Ovary (tissue), 9 donors: ENCODE results near the gene TNPO2. TPM values are rescaled to one million over a fixed set of nuclear protein-coding genes. Genes with fewer than 3 reads are reported as not detected.
A peak's percentile ranks its signal among the peaks of the same experiment; 100 is the strongest.

Experiments used
- DNase-seq, 5 donors: peaks; one replicate each; pipeline ENCODE4 v3.0.0-alpha.2; 2019 to 2020
- H3K27ac ChIP-seq, 2 donors: fragments of 200-600 bp; one replicate each; pipeline versions ENCODE4 v1.5.1 to v1.8.0; 2019 to 2022
- H3K27me3 ChIP-seq: fragments of 200-600 bp; one replicate; pipeline ENCODE4 v1.8.0; 2022
- H3K36me3 ChIP-seq: fragments of 200-600 bp; sonication (generic); one replicate; pipeline ENCODE4 v1.5.1; 2019
- H3K4me1 ChIP-seq: one replicate; pipeline ENCODE4 v1.8.1; 2013; ENCODE audit warnings: mild to moderate bottlenecking, moderate library complexity; ENCODE audit not compliant: insufficient read depth
- H3K4me3 ChIP-seq: fragments of 200-600 bp; sonication (generic); one replicate; pipeline ENCODE4 v1.5.1; 2017
- H3K9me3 ChIP-seq, 2 donors: fragments of 200-600 bp in 1 of 2; sonication (generic) in 1 of 2; one replicate each; pipeline versions ENCODE4 v1.5.1 to v1.8.1; 2013 to 2019; ENCODE audit warnings: mild to moderate bottlenecking in 1 of 2, moderate library complexity in 1 of 2
- CTCF ChIP-seq, 3 donors: fragments of 450-650 bp in 2 of 3; fragments of 200-600 bp in 1 of 3; IDR thresholded peaks; one replicate each; pipeline versions ENCODE4 v1.5.1 to v1.8.0; 2016 to 2022; ENCODE audit warnings: antibody characterized with exemption in 3 of 3, mild to moderate bottlenecking in 1 of 3
- EP300 ChIP-seq: sonication (generic); formaldehyde crosslinking; IDR thresholded peaks from one replicate; pipeline ENCODE4 v1.6.1; 2017; ENCODE audit warnings: antibody characterized with exemption
- POLR2A ChIP-seq: fragments of 450-650 bp; IDR thresholded peaks from one replicate; pipeline ENCODE4 v1.6.1; 2017; ENCODE audit warnings: antibody characterized with exemption, mild to moderate bottlenecking, moderate library complexity
- WGBS, 3 donors: extraction: QIAGEN DNeasy Blood & Tissue Kit in 1 of 3; methylation state at CpG; one replicate each; pipeline versions ENCODE4 v1.1.5 to v1.1.7; 2013 to 2017; 5-methylcytosine and 5-hydroxymethylcytosine counted together
- intact Hi-C, 4 donors: fragments of 100-400 bp; cut with DNase I; formaldehyde crosslinking; loops; one replicate each; pipeline versions ENCODE4 v1.11.0 to v1.15.1; 2022 to 2023
- polyA plus RNA-seq, 2 donors: library from polyadenylated mRNA; stranded (reverse); fragments of 200-250 nt in 1 of 2; fragments of 350-450 nt in 1 of 2; fragmentation: Illumina TruSeq in 1 of 2; extraction: RNeasy Lipid Tissue Mini Kit (QIAGEN cat#74804) in 1 of 2; gene quantifications; one replicate each; pipeline ENCODE4 v1.2.3, GENCODE V29; 2013 to 2014
- total RNA-seq, 7 donors: library from RNA; depleted of rRNA in 2 of 7; stranded (reverse); fragments of >200 nt in 2 of 7; fragmentation: NEBNext Ultra II Directional in 3 of 7; extraction: Animal tissue kit (Norgen Biotek cat#: 25700) in 3 of 7; gene quantifications; one replicate each; pipeline versions ENCODE4 v1.1.0 to v1.2.4, GENCODE V29; 2016 to 2023
- donor health status: DM: no; HTN: no; CAD: no; lungs with moderate emphysema.
- donor health status: DM: no; HTN: no; CAD: no.
- donor health status: Bipolar disorder and iron deficiency.
- donor health status: DM: yes; HTN: yes; CAD: no.
- donor health status: DM: no; HTN: no; CAD: no.
- donor health status: DM: yes; HTN: yes; CAD: no.

Gene TNPO2
- total and polyA plus RNA-seq, 9 donors: 41.5 to 109 (median 75.7) TPM

GRCh38 chr19:12676384-12676792, 47.3 kb downstream of the TNPO2 start:
- intact Hi-C loops: loop anchor here in 1 of 4 donors (10.0 kb wide), 1 partner anchor 102 kb away; no protein-coding TSS in a partner anchor
- H3K36me3 ChIP-seq: no peaks in the 10 kb centered on the region
- WGBS, 3 donors: 19 to 28% (median 26%) methylated on average over 4 of the region's 4 CpGs
- H3K4me3 ChIP-seq: no peak overlapping the region
- peak; percentile 70 to 86 (median 80) for DNase-seq
- no peaks in the 10 kb centered on the region for H3K9me3 ChIP-seq
- no peaks in the 10 kb centered on the region for H3K4me1 ChIP-seq
- TF ChIP-seq CTCF (IDR thresholded peaks at IDR 0.05): peak; percentile 60 to 81 (median 70)
- no peak for TF ChIP-seq EP300
- no peaks in the 10 kb centered on the region for H3K27me3 ChIP-seq
- H3K27ac ChIP-seq: no peak overlapping the region

- H3K27me3 ChIP-seq: no peaks in the 10 kb centered on the region
- peak in 1 of 5 donors; percentile 26 for DNase-seq
- no peak for TF ChIP-seq POLR2A
- TF ChIP-seq CTCF (IDR thresholded peaks at IDR 0.05): no peak
- TF ChIP-seq EP300: no peak
- H3K4me1 ChIP-seq: no peaks in the 10 kb centered on the region
- H3K27ac ChIP-seq: no peak overlapping the region
- no peaks in the 10 kb centered on the region for H3K36me3 ChIP-seq
- intact Hi-C loops: loop anchor here in 1 of 4 donors (10.0 kb wide), 1 partner anchor 101 kb away; no protein-coding TSS in a partner anchor
- no peak overlapping the region for H3K4me3 ChIP-seq
- WGBS, 3 donors: 80 to 83% (median 81%) methylated on average over 15 of the region's 15 CpGs
- H3K9me3 ChIP-seq: no peaks in the 10 kb centered on the region
Observed at GRCh38 chr19:12675940-12676339, 47.8 kb downstream of the TNPO2 start.

- no peaks in the 10 kb centered on the region for H3K36me3 ChIP-seq
- H3K9me3 ChIP-seq: no peaks in the 10 kb centered on the region
- WGBS, 3 donors: 90 to 93% (median 93%) methylated on average over 10 of the region's 10 CpGs
- no peak overlapping the region for H3K27ac ChIP-seq
- intact Hi-C loops: loop anchor here in 1 of 4 donors (10.0 kb wide), 1 partner anchor 101 kb away; no protein-coding TSS in a partner anchor
- no peaks in the 10 kb centered on the region for H3K27me3 ChIP-seq
- TF ChIP-seq EP300 (no peak), POLR2A (no peak), CTCF (IDR thresholded peaks at IDR 0.05) (no peak)
- peaks cover 2% of the 10 kb centered on the region for H3K4me1 ChIP-seq
- peak in 1 of 5 donors; percentile 19 for DNase-seq
- H3K4me3 ChIP-seq: no peak overlapping the region
Observed at GRCh38 chr19:12675399-12675798, 48.3 kb downstream of the TNPO2 start.

- no peak overlapping the region for H3K4me3 ChIP-seq
- H3K36me3 ChIP-seq: no peaks in the 10 kb centered on the region
- no peak overlapping the region for H3K27ac ChIP-seq
- H3K27me3 ChIP-seq: no peaks in the 10 kb centered on the region
- peaks cover 9% of the 10 kb centered on the region for H3K4me1 ChIP-seq
- H3K9me3 ChIP-seq: no peaks in the 10 kb centered on the region
- TF ChIP-seq CTCF (IDR thresholded peaks at IDR 0.05): no peak
- no peak for TF ChIP-seq POLR2A
- TF ChIP-seq EP300: no peak
- peak in 1 of 5 donors; percentile 19 for DNase-seq
- intact Hi-C loops: loop anchor here in 1 of 4 donors (10.0 kb wide), 1 partner anchor 98 kb away; no protein-coding TSS in a partner anchor
- 56 to 77% (median 65%) methylated on average over 9 to 10 of the region's 10 CpGs for WGBS, 3 donors
Observed at GRCh38 chr19:12672744-12673143, 51.0 kb downstream of the TNPO2 start.
